ENCODE measurements around the gene GTSE1.

The GTSE1 gene

GRCh38 chr22:46330426-46330825 lies 33.8 kb downstream of the GTSE1 start:
- DNase-seq: no peak

GRCh38 chr22:46331496-46331895 lies 34.8 kb downstream of the GTSE1 start:
- no peak for DNase-seq

- DNase-seq: peak; percentile 92
These were observed 38.8 kb downstream of the GTSE1 start, which contains the start of gene TRMU for GRCh38 chr22:46335201-46336118. Gene TRMU (plus strand): TSS chr22:46335714. CDS start chr22:46335765, 51 bp downstream.

GRCh38 chr22:46336119-46337078 lies 39.7 kb downstream of the GTSE1 start:
- peak; percentile 69 for DNase-seq

DNA sequence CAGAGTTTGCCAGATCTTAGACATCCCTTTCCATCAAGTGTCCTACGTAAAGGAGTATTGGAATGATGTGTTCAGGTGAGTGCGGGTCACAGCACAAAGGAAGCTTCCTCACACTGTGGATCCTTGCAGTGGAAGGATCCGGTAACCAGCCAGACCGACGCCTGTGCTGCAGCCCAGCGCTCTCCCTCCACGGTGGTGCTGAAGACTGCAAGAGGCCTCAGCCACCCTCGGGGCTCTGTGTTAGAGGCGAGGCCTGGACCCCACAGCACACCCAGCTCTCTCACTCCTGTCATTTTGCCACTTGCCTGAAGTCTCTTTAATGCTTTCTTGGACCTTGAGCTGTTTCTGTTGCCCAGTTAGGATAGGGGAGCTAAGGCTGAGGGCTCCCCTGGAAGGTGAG lies 41.2 kb downstream of the GTSE1 start:
- no peak for DNase-seq

DNA sequence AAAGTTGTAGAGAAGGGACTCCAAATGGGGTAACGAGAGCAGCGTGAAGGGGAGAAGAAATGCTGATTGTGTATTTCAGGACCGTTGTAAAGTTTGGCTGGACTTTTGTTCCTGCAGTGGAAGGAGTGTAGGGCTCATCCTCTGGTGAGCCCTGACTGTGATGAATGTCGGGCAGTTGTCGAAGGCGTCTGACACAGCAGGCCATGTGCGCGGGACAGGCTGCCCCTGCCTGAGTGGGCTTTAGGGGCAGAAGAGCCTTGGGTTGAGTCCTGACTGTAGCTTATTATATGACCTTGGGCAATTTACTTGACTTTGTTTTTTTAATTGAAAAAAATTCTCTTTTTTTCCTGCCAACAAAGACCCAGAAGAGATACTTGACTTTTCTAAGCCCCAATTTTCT lies 42.0 kb downstream of the GTSE1 start:
- no peak for DNase-seq

DNA sequence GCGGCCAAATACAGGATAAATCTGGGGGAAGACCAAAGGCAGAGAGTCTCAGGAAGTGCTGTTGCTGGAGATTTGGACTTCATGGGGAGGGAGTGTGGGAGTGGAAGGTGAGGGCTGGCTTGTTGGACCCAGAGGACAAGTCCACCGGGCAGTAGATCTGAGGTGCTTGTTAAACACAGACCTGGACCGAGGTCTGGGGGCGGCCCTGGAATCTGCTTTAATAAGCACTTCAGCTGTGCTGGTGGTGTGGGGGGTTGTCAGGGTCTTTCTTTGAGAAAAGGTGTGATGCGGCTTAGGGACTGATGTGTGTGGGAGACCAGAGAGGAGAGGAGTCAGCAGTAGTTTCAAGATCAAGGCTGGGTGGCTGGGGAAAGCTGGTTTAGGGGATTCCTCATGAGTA lies 43.3 kb downstream of the GTSE1 start:
- DNase-seq: no peak

- DNase-seq: no peak
These were observed 44.0 kb downstream of the GTSE1 start for GRCh38 chr22:46340676-46341075.

- DNase-seq: no peak
These were observed 50.2 kb downstream of the GTSE1 start for GRCh38 chr22:46346680-46347405.

DNA sequence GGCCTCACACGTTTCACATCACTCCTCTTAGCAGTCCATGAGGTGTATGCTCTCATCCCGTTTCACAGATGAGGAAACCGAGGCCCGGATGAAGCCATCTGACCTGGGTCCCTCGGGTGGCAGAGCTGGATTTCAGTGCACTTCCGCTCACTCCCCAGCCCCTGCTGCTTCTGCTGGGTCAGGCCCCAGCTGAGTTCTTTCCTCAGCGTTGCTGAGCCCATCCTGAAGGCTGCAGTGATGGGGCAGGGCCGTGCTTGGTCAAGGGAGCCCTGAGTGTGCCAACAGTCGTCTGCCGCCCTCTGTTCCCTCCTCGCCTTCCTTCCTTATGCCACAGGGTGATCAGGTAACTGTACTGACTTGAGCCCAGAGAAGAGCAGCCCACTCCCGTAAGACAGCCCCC lies 51.0 kb downstream of the GTSE1 start:
- no peak for DNase-seq

DNA sequence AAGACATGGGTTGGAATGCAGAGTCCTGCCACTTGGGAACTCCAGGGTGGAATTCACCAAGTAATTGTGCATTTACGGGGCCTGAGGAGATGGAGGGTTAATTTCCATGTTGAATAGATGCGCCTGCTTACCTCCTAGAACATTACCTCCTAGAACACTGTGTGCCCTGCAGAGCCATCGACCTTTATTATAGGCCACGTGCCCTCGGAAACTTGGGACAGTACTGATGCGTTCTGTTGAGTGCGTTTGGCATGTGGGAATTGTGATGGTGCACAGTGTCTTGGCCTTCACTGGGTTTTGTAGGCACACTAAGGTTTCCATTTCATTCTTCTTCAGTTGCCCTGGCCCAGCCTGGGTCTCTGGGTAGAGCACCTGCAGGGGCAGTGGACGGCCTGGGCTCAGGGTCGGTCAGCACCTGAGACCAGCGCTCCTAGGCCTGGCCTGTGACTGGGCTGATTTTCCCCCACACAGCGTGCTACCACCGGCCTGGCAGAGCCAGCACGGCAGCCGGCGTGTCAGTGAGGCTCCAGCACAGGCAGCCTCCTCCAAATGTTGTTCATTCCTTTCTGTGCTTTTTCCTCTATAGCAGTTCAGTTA lies 51.5 kb downstream of the GTSE1 start:
- no peak for DNase-seq

- DNase-seq: no peak
These were observed 52.6 kb downstream of the GTSE1 start for GRCh38 chr22:46349238-46349637.

- no peak for DNase-seq
These were observed 53.0 kb downstream of the GTSE1 start for GRCh38 chr22:46349681-46350080.

- no peak for DNase-seq
These were observed 53.5 kb downstream of the GTSE1 start for GRCh38 chr22:46350121-46350520.

DNA sequence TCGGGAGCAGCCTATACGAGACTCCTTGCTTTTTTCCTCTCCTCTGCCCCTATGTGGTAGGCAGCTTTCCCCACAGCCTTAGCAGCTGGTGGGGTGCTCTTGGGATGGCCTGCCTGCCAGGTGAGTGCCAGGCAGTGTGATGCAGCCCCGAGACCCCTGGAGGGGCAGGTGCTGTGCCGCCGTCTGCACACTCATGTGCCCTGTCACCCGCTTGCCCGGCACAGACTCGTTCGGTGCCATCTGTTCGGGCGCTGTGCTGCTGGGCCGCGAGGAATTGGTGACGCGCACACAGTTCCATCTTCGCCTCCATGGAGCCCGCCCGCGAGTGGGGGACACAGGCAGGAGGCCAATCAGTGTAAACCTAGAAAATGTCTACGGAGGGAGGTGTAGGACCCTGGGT lies 54.0 kb downstream of the GTSE1 start:
- no peak for DNase-seq

DNA sequence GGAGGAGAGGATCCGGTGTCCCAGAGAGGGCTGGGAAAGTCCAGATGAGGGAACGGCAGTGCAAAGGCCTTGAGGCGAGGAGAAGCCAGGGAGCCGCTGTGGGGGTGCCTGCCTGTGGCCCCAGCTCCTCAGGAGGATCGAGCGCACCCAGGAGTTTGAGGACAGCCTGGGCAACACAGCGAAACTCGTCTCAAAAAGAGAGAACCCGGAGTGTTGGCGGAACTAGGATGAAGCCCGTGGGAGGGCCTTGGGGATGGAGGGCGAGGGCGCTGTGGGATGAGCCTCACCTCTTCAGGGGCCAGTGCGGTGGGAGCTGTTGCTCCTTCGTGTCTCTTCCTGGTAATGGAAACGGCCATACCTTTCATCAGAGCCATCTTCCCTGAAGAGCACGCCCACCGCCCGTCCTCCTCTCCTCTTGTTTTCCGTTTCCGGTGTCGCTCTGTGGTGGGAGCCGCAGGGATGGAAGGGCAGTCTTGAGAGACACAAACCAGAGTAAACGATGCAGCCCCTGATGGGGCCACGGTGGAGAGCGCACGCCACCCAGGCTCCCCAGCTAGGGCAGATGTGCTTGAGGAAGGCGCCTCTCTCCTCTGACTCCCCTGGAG lies 54.6 kb downstream of the GTSE1 start:
- no peak for DNase-seq

DNA sequence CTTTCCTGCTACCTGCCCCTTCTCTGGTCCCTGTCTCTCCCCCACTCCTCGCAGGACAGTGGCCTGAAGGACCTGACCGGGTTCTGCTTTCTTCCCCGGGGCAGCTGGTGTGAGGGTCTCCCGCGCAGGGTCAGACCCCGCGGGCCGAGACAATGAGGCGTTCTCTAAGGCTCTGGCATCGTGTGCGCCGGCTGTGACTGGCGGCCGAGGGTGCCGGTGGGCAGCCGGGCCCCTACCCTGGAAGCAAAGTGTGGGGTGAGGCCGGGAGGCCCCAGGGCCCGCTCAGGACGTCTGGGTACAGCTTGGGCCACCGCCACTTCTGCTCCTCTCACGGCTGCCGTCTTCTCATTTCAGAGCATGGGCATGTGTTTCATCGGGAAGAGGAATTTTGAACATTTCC lies 55.1 kb downstream of the GTSE1 start:
- no peak for DNase-seq

GRCh38 chr22:46352276-46352675 lies 55.6 kb downstream of the GTSE1 start:
- no peak for DNase-seq

GRCh38 chr22:46352691-46353386 lies 56.2 kb downstream of the GTSE1 start:
- DNase-seq: no peak

- no peak for DNase-seq
These were observed 56.9 kb downstream of the GTSE1 start for GRCh38 chr22:46353483-46354105.
